ENCODE data around the gene AFF1.

GRCh38 chr4:87056881-87057280, 122.1 kb downstream of the AFF1 start:
- TF ChIP-seq, protein P1, sequence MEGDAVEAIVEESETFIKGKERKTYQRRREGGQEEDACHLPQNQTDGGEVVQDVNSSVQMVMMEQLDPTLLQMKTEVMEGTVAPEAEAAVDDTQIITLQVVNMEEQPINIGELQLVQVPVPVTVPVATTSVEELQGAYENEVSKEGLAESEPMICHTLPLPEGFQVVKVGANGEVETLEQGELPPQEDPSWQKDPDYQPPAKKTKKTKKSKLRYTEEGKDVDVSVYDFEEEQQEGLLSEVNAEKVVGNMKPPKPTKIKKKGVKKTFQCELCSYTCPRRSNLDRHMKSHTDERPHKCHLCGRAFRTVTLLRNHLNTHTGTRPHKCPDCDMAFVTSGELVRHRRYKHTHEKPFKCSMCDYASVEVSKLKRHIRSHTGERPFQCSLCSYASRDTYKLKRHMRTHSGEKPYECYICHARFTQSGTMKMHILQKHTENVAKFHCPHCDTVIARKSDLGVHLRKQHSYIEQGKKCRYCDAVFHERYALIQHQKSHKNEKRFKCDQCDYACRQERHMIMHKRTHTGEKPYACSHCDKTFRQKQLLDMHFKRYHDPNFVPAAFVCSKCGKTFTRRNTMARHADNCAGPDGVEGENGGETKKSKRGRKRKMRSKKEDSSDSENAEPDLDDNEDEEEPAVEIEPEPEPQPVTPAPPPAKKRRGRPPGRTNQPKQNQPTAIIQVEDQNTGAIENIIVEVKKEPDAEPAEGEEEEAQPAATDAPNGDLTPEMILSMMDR (IDR thresholded peaks at IDR 0.05) = no peak
- no peak for TF ChIP-seq POLR2A (IDR thresholded peaks at IDR 0.05)
